NCI-H774 (cell line): Measurements from ENCODE around the gene MALL.
"Not testable (repeated sequence)": the region's sequence is repeated elsewhere in the genome, so short reads cannot be mapped to it uniquely, and the experiment has no call there.

Experiments
- DNase-seq: peaks from one replicate; lab custom pipeline; 2025; lab: John Stamatoyannopoulos, UW

MALL gene

DNA sequence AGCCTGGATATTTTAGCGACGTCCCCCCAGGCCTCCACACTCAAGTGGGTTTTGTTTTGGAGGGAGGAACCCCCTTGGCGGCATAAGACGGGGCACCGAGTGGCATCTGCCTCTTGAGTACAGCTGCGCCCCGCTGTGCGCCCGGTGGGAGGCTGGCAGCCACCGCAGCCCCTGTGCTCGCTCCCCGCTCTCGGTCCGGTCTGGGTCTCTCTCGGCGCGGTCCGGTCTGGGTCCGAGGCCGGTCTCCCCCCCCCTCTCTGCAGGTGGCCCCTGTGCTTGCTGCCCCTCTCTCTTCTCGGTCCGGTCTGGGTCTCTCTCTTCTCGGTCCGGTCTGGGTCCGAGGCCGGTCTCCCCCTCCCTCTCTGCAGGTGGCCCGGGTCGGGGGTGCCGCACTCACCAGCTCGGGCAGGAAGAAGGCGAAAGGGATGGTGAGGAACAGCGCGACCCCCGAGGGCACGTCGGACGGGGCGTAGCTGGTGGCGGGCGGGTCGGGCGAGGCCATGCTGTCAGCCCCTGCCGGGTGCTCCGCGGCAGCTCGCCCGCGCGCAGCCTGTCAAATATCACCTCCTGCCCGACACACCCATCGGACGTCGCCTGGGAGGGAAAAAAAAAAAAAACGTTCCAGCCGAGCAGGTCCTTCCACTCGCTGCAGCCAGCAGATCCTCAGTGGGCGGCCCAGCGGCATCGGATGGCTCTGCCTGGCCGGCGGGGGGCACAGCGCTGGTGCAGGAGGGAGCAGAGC lies at the start of gene MALL:
Gene MALL (minus strand): TSS at position 532 of the 742 bp plus-strand sequence. CDS start 30 bp downstream, at position 502.
- DNase-seq: no peak

DNA sequence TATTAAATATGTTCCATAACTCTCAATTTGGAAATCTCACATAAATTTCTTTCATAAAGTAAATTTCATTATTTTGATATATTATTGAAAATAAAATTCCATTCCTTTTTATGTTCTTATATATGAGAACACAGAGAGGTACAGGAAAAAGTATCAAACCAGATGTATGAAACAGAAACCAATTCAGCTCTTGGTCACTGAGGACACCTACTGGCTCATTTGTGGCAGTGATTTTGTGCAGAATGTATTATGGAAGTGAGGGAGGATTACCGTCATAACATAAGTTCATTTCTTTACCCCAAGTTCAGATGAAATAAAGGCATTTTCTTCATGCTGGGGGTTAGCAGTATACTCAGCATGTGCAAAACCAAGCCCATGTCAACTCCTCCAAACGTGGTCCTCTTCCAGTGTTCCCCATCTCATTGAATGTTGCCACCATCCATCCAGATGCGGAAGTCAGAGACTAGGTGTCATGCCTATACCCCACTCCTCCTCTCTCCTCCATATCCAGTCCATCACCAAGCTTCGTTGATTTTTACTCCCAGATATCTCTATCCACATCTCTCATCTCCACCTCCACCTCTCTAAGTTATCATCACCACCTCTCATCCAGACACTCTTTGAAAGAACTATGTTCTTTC lies 41.7 kb upstream of the MALL start:
- DNase-seq: peak; percentile 52

GRCh38 chr2:110154828-110155227 lies 39.2 kb upstream of the MALL start:
- not testable (repeated sequence) for DNase-seq

DNA sequence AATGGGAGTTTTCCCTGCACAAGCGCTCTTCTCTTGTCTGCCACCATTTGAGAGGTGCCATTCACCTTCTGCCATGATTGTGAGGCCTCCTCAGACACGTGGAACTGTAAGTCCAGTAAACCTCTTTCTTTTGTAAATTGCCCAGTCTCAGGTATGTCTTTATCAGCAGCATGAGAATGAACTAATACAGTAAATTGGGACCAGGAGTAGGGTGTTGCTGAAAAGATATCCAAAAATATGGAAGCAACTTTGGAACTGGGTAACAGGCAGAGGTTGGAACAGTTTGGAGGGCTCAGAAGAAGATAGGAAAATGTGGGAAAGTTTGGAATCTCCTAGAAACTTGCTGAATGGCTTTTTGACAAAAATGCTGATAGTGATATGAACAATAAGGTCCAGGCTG lies 38.6 kb upstream of the MALL start:
- DNase-seq: not testable (repeated sequence)

DNA sequence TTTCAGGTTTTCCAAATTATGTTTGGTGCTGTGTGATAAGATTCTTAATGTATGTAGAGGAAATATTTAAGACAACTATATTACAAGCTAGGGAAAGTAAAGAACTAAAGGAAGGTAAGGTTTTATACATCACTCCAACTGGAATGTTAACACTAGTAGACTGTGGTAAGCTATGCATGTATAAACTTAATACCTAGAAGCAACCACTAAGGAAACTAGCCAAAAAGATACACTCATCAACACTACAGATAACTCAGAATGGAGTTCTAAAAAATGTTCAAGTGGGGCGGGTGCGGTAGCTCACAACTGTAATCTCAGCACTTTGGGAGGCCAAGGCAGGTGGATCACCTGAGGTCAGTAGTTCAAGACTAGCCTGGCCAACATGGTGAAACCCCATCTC lies 37.8 kb upstream of the MALL start:
- DNase-seq: no peak

DNA sequence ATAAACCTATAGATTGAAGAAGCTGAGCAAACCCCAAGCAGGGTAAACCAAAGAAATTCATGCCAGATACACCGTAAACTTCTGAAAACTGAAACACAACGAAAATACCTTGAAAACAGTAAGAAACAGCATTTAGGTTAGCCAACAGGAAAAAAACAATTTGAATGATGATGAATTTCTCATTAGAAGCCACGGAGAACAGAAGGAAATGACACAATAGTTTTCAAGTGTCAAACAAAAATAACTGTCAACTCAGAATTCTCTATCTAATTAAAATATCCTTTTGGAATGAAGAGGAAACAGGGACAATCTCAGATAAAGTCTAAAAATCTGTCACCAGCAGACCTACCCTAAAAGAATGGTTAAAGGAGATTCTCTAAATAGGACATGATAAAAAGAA lies 37.3 kb upstream of the MALL start:
- DNase-seq: no peak

GRCh38 chr2:110149330-110150220 lies 34.0 kb upstream of the MALL start:
- no peak for DNase-seq

DNA sequence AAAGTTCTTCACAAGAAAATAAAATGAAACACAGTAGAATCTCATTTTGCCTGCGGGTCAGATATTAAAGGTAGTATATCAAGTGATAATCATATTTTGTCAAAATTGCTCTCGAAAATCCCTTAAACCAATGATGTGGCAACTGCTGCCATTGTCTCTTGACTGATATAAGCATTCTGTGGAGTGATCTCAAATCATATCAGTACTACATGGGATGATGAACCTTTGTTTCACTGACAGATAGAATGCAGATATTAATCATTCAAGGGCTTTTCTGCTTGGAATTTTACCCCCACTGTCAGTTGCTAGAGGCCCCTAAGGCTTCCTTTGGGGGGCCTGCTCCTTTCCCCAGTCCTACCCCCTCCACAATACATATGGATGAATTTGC lies 31.3 kb upstream of the MALL start:
- no peak for DNase-seq

DNA sequence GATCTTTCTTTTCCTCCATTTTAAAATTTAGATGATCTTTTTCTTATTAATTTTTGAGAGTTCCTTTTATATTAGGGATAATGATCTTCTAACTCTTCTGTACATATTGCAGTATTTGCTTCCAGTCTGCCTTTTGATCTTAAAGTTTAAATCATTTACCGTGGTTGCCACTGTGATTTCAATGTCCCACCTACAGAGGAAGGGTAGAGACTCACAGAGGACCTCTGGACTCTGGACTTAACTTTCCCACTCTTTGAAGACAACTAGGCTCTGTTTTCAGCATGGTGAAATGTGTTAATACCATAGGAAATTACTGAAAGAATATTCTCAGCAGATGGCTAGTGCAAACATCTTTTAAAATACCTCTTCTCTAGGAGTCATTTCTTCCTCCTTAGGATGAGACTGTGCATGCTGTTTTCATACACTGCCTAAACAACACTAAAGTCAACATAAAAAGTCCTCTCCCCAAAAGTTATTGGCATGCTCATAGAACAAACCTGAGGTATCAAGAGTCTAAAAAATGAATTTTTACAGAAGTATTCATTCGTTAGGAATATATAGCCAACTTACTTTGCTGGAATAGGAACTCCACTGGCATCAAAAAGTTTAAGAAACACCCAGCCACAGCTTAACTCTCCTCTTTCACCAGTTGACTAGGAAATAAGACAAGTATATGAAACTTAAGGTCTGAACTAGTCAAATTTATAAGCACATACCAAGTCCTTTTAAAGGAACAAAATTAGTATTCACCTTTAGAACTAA lies 30.7 kb upstream of the MALL start:
- DNase-seq: no peak

- no peak for DNase-seq
Observed at GRCh38 chr2:110143982-110144381, 28.4 kb upstream of the MALL start.

DNA sequence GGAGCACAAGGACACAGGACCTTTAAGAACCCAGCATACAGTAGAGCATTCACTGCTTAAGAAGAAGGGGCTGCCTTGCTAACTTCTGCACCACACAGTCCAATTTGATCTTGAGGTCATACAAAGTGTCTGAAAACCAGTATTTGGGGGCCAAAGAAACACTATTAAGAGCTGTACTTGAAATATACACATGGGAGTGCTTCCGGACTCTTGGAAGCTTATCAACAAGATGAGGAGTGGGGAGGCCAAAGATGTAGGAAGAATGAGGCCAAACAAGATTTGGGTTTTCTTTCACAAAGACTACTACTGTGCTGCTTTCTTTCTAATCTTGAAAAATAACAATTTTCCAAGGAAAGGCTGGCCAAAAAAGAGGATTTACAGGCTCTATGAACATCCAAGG lies 24.8 kb upstream of the MALL start:
- DNase-seq: no peak

DNA sequence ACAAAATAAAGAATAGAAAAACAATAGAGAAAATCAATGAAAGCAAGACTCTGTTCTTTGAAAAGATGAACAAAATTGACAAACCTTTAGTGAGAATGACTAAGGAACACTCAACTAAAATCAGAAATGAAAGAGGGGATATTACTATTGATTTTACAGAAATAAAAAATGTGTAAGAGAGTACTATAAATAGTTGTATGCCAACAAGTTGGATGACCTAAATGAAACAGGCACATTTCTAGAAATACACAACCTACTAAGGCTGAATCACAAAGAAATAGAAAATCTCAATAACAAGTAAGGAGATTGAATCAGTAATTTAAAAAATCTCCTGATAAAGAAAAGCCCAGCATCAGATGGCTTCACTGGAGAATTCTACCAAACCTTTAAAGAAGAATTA lies 18.4 kb upstream of the MALL start:
- no peak for DNase-seq

- DNase-seq: no peak
Observed at GRCh38 chr2:110131166-110131565, 15.5 kb upstream of the MALL start.

GRCh38 chr2:110130757-110131156 lies 15.1 kb upstream of the MALL start:
- no peak for DNase-seq

- no peak for DNase-seq
Observed at GRCh38 chr2:110126906-110127305, 11.3 kb upstream of the MALL start.

DNA sequence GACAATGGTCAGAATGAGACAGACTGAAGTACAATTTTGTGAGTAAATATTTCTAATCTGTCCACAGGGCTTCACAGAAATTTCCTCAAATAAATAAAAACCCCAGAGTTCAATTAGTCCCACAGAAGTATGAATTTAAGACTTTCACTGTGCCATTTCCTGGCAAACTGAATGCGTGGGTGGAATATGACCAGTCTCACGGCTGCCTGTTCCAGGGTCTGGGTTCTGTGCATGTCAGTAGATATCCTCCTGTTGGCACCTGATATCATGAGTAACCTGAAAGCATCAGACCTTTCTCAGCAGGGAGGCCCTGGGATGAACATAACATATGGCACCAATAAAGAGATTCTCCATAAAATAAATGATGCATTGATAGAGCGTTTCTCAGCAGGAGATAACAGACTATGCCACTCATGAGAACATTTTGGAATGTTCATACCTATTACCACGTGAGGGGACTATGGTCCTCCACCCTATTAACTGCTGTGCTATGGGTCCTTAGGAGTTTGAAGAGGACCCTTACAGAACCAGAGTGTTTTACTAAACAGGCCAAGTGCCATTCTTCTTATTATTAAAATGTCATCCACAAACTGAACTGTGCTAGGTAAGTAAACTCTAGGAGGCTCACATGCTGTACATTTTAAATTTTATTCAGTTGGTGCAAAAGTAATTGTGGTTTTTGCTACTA lies 10.6 kb upstream of the MALL start:
- no peak for DNase-seq

- DNase-seq: no peak
Observed at GRCh38 chr2:110124939-110125691, 9.5 kb upstream of the MALL start.

- DNase-seq: no peak
Observed at GRCh38 chr2:110124038-110124825, 8.6 kb upstream of the MALL start.

- DNase-seq: no peak
Observed at GRCh38 chr2:110121592-110121991, 6.0 kb upstream of the MALL start.

DNA sequence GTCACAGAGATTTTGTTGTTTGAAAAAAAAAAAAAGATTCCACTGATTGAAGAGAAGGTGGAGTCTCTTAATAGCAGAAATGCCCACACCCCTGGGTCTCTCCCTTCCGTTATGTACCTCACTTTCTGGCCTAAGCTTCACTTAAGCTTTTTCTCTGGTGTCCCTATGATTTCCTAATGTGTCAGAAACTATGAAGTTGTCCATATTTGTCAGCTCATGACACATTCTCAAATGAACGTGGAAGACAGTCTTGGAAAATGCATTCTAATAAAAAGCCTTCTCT lies 5.4 kb upstream of the MALL start:
- no peak for DNase-seq
